HG03280 (cell line): ENCODE results near the gene FAM184A.
"Not testable (repeated sequence)": the region's sequence is repeated elsewhere in the genome, so short reads cannot be mapped to it uniquely, and the experiment has no call there.

ENCODE experiments used
- ATAC-seq: cut with Tn5 transposase; IDR thresholded peaks from one replicate; pipeline ENCODE4 v1.9.1; 2021; ENCODE audit warnings: mild to moderate bottlenecking, moderate library complexity; ENCODE audit not compliant: unreplicated experiment

Gene FAM184A

DNA sequence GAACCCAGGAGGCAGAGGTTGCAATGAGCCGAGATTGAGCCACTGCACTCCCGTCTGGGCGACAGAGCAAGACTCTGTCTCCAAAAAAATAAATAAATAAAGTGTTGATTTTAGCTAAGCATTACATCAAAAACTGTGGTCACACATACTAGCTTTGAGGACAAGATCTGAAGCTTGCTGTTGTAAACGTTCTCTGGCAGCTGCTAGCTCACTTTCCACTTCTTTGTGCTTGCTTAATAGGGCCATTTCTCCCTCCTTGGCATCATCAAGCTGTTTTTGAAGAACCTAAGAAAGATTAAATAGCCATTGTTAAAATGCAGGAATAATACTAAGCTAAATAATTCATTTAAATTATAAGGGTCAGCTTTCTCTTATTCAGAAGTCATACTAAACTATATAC, 55.7 kb downstream of the FAM184A start:
- ATAC-seq = no peak

DNA sequence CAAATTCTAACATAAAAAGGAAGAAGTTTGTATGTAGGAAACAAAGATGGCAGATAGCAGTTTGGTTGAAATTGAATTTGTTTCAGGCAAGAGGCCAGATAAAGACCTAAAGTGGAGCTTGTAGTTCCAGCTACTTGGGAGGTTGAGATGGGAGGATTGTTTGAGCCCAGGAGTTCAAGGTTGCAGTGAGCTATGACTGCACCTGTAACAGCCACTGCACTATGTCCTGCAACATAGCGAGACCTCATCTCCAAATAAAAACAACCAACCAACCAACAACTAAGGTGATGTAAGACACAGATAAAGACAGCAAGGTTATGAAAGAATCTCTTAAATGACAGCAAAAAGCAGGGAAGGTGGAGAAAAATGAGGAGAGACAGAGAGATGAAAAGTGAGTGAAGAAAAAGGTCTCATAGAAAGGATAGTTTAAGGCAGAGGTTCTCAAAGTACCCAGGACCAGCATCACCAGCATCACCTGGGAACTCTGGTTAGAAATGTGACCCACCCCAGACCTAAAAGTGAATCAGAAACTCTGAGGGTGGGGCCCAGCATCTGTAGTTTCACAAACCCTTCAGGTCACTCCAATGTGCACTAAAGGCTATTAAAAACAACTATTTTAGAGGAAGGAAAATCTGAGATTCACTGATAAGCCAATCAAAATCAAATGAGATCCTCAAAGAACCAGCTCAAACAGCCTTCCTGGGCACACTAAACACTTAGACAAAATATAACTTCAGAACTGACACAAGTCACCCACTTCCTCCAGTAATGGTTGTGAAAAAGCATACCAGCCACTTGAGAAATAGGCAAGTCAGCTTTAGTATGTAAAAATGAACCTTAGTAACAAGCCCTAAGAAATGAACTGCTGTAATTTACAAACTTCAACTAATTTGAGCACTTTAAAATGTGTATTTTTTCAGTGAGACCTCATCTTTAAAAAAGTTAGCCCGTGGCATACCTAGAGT, 57.6 kb downstream of the FAM184A start:
- ATAC-seq = no peak

DNA sequence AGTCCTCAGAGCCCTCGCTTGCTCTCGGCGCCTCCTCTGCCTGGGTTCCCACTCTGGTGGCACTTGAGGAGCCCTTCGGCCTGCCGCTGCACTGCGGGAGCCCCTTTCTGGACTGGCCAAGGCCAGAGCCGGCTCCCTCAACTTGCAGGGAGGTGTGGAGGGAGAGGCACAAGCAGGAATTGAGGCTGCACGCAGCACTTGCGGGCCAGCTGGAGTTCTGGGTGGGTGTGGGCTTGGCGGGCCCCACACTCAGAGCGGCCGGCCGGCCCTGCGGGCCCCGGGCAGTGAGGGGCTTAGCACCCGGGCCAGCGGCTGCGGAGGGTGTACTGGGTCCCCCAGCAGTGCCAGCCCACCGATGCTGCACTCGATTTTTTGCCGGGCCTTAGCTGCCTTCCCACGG, 63.3 kb downstream of the FAM184A start:
- ATAC-seq = not testable (repeated sequence)

DNA sequence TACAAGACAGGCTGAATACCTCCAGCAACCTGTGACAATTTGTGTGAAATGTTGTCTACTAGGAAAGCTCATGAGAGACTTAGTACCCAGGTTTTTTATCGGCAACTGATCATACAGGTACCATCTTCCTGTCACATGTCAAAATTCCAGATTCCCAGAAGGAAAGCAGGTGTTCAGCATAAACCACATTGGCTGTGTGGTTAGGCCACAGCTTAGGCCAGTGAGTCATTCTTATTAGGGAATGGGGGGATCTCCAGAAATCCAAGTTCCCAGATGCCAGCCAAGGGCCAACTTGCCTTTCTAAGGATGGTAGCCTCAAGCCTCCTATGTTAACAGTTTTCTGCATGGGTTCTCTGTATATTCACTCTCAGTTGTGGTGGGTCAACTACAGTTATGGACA, 65.9 kb downstream of the FAM184A start:
- no peak for ATAC-seq

DNA sequence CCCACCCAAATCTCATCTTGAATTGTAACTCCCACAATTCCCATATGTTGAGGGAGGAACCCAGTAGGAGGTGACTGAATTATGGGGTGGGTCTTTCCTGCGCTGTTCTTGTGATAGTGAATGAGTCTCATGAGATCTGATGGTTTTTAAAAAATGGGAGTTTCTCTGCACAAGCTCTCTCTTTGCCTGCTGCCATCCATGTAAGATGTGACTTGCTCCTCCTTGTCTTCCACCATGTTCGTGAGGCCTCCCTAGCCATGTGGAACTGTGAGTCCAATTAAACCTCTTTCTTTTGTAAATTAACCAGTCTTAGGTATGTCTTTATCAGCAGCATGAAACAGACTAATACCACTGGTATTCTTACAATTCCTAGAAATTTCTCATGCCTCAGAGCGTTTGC, 69.2 kb downstream of the FAM184A start:
- ATAC-seq = not testable (repeated sequence)

DNA sequence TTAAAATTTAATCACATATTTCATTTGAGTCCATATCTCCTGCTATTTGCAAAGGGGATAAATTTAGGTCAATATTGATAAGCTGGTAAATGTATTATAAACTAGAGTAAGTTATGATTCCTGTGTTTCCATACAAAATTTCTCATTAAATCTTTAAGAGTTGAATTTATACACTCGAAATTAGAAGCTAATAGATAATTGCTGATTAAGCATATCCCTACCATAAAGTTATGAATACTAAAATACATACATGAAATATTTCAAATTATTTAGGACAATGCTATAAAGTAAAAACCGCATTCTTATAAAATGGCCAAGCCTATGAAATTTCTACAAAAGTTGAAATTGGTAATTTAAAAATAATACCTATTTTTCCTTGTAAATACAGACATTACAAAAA, 71.5 kb downstream of the FAM184A start:
- no peak for ATAC-seq

DNA sequence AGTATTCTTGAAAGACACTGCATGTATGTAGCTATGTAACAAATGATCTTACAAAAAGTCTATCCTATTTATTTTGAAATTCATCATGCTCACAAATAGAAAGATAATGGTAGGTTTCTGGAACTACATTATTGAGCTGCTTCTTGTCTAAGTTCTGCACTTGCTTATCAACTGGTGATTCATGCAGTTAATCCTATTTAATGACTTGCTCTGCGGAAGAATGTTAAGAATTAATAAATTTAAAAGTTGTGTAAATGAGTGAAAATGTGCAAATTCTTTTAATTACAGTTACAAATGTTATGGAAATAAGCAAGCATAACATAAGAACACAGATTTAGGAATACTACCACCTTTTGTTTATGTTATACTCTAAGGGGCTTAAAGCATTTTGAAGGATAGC, 76.4 kb downstream of the FAM184A start:
- ATAC-seq = no peak

DNA sequence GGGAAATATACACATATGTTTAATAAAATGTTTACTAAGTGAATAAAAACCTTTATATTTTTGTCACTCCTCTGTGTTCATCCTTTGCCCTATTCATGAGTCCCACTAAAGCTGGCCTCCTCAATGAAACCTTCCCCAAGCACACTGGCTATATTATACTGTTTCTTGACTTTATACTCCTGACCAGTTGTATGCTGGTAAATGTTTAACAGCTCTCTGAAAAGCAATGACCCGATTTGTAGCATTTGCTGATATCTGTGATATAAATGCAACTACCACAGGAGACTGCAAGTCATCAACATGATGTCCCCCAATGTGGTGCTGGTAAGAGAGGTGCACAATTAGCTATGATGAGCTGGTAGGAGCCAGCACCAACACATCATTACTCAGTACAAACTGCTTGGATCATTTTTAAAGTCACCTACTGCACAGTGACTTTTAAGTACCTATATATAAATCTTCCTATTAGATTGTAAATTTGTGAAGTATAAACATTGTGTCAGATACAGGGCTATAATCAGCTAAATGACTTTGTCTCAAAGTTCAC, 78.9 kb downstream of the FAM184A start:
- ATAC-seq = no peak

DNA sequence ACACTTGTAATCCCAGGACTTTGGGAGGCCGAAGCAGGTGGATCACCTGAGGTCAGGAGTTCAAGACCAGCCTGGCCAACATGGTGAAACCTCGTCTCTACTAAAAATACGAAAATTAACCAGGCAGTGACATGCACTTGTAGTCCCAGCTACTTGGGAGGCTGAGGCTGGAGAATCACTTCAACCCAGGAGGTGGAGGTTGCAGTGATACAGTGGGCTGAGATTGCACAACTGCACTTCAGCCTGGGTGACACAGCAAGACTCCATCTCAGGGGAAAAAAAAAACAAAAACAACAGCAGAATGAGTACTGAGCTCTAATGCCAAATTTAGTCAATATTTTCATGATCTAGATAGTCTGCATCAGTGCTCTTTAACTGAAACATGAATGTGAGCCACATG, 81.0 kb downstream of the FAM184A start:
- ATAC-seq = not testable (repeated sequence)

DNA sequence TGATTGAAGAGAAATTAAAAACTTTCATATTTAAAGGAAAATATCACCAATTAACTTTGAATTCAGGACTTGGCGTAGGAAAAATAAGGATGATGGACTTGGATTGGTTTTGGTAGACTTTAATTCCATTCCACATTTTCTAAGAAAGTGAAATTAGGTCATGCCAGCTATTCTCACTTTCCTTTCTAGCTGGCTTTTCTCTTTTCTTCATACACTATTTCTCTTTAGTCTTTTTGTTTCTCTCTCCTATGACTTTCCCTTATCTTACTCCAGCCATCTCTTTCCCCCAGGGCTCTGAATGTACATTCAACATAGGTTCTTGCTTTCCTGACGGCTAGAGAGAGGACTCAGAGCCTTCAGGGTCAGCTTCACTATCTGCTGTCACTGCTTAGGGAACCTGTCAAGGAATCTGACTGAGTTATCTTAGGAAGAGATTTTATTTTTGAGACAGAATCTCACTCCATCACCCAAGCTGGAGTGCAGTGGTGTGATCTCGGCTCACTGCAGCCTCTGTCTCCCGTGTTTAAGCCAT, 82.1 kb downstream of the FAM184A start:
- no peak for ATAC-seq

DNA sequence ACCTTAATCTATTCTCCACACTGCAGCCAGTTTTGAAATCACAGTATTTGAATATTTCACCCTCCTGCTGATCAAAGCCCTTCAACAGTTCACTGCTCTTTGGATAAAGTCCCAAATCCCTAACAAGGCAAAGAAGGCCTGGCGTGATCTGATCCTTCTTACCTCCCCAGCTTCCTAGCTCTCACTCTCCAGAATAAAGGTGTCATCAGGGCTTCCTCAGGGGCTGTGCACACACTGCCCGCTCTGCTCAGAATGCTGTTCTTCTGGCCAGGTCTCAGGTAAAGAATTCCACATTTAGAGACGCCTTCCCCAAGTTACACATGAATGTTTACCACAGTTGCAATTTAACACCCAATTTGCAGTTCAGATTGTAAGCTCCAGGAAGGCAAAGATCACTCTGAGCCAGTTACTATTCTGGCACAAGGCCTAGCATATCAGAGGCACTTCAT, 84.6 kb downstream of the FAM184A start:
- no peak for ATAC-seq

DNA sequence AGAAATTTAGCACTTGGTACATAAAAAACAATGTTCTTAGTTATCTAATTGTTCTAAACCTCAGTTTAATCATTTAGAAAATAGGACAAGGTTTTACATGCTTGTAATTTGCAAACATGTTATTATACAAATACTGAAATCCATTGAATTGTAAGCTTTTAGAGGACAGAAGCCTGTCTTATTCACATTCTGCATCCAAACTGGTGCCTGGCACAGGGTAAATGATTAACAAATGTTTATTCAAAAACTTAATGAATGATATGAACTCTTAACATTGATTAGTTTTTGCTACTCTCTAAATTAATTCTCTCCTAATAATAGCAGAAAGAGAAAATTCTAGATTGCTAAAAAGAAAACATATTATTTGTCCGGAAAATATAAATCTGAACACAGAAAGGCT, 85.1 kb downstream of the FAM184A start:
- no peak for ATAC-seq

DNA sequence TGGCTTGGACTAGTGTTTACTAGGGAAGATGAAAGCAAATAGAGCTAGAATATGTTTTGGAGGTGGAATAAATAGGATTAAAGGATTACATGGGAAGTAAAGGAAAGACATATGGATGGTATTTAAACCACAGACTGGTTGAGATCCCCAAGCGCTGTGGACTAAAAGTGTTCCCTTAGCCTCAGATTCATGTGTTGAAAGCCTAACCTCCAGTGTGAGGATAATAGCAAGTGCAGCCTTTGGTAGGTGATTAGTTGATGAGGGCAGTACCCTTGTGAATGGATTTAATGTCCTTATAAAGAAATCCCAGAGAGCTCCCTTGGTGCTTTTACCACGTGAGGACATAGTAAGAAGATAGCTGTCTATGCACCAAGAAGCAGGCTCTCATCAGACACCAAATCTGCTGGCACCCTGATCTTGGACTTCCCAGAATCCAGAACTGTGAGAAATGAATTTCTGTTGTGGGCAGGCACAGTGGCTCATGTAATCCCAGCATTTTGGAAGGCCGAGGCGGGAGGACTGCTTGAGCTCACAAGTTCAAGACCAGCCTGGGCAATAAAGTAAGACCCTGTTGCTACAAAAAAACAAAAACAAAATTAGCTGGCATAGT, 86.2 kb downstream of the FAM184A start:
- ATAC-seq = no peak

DNA sequence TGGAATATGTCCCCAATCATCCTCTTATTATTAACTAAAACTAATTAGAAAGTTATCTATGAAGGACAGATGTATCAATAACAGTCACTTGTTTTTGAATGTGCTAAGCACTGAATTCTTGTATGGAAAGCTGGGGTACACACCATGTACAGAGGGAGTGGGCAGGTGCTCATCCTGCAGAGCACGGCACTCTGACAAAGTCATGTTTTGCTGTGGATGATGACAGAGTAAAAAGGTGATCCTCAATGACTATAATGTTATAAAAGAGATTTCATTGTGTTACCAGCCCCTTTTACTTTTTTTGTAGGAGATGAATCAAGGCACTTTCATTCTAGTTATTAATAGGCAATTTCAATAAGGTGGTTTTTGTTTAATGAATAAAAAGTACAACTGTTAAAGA, 92.2 kb downstream of the FAM184A start:
- no peak for ATAC-seq

DNA sequence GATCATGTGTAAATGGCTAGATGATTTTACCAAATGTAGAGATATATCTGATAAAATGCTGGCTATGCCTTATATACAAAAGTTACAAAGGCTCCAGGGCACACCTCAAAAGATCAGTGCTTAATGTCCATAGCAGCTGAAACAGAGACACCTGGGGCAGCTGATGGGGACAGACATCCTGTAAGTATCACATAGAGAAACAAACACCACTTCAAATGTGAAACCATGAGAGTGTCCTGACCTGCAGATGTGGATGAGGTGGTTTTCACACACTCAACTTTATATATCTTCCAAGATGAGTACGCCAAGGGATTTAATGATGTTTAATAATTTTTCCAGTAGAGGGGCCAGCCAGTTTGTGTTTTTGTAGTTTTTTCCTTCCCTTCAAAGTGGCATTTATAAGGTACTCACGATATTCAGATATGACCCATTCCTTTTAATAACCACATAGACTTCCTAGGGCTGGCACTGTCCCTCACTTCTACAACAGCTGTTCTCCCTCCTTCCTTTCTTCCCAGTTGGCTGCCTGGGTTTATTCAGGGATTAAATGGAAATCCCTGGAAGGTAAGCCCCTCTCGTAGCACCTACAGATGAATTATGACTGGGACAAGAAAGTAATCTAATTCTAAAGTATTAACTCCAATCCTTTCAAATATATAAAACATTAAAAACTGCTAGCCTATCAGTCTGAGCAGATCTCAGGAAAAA, 93.2 kb downstream of the FAM184A start:
- ATAC-seq = no peak

DNA sequence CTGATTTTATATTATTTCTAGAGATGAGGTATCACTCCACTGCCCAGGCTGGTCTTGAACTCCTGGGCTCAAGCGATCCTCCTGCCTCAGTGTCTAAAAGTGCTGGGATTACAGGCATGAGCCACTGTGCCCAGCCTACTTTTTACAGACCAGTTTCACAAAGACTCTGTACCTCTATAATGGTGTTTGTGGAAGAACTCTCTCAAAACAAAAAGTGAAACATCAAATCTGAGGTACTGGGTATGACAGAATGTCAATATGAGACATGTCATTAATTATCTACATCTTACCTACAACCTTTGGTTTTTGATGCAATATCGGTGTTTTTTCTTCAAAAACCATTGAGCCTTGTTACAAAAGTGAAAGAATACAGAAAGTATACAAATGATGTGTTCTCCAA, 94.1 kb downstream of the FAM184A start:
- no peak for ATAC-seq

DNA sequence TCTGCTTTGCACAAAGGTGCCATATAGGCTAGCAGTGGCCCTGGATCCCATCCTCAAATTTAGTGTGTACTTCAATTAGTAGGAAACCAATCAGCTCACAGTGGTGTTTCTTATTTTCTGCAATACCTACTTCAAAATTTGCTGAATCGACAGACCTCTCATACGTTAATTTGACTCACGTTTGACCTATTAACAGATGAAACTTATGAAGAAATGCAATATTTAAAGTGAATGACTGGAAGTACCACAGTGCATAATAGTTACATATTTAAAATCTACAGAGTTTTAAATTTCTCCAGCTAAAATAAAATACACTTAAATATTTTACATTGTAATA, 95.9 kb downstream of the FAM184A start:
- ATAC-seq = no peak

DNA sequence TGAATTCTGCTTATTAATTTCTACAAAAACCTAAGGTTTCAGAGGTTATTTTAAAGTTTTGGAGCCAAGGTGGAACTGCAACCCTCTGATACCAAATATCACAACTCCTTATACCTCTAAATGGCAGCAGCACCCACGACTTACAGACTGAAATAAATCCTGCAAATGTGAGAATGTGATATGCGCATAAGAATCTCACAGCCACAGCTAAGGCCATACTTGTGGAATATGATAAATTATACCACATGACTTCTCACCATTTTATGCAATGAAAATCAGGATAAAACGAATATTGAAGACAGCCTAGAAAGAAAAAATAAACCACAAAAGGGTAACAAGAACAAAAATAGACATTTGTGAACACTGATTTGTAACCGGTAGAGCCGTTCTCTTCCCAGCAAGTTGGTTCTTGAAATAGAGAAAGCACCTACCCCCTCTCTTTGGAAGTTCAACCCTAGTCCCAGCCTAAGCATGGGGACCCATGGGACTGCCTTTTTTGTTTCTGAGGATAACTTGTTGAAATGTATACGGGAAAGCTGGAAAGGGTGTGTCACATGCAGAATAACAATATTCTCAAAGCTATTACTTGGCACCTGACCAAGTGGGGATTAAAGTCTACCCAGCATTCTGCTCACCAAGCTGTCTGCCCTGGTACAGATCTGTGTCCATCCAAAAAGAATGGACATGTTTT, 96.4 kb downstream of the FAM184A start:
- ATAC-seq = no peak

DNA sequence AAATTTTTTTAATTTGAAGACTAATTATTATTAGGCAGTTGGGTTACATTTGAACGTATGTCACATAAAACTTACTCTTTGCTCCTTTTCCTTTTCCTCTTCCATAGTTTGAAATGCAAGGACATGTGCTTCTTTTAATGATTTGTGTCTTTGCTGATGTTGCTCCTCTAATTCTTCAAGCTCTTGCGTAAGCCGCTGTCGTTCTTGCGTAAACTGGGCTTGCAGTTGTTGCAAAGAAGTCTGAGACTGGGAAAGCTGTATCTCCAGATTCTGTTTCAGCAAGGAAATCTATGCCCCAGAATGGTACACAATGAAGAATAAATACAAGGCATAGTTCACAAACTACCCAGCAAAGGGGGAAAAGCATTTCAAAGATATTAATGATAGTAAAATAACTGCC, 98.4 kb downstream of the FAM184A start:
- ATAC-seq = no peak

DNA sequence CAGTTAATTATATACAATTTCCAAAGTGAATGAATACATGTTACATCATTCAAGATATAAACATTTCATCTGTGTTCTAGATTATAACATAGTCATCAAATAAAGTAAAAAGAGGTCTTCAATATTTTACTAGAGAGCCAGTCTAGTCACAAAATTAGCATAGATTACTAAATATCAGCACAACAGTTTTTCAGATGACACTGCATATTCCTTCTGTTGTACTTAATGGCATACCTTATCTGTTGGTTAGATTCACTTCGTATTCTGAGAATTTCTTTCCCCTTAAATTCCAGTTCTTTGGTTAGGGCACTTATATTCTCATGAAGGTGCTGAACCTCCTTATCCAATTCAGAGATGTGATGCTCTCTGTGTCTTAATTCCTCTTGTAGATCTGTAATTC, 103.7 kb downstream of the FAM184A start:
- no peak for ATAC-seq

DNA sequence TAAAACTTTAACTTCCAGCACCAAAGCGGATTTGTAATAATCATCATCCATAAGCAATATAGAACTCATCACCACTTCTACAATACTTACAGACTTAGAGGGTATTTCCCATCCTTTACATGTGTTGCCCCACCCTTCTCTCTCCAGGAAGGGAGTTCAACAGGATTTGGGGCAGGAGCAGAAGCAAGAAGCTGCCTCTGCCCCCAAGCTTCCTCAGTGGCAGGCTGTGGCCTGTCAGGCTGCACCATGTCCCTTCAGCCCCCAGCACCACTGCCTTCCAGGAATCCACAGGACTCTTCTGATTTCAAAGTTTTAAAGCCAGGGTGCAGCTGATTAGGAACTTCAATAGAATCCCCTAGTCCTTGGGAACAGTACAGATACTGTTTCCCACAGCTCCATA, 106.8 kb downstream of the FAM184A start:
- ATAC-seq = no peak
